ENCODE data around the gene EYS.
A peak's percentile ranks its signal among the peaks of the same experiment; 100 is the strongest.
"Not testable (repeated sequence)": the region's sequence is repeated elsewhere in the genome, so short reads cannot be mapped to it uniquely, and the experiment has no call there.

Gene EYS

GRCh38 chr6:64266351-64266821 lies 1440.6 kb downstream of the EYS start:
- no peak for FAIRE-seq

- no peak for FAIRE-seq
Observed at GRCh38 chr6:64263778-64264177, 1443.2 kb downstream of the EYS start.

- no peak for FAIRE-seq
Observed at GRCh38 chr6:64259372-64259771, 1447.7 kb downstream of the EYS start.

- FAIRE-seq = no peak
Observed at GRCh38 chr6:64258752-64259151, 1448.3 kb downstream of the EYS start.

GRCh38 chr6:64258302-64258701 lies 1448.7 kb downstream of the EYS start:
- FAIRE-seq = no peak

GRCh38 chr6:64257586-64257985 lies 1449.4 kb downstream of the EYS start:
- FAIRE-seq = no peak

GRCh38 chr6:64256483-64256882 lies 1450.5 kb downstream of the EYS start:
- no peak for FAIRE-seq

GRCh38 chr6:64255000-64255399 lies 1452.0 kb downstream of the EYS start:
- no peak for FAIRE-seq

- FAIRE-seq = no peak
Observed at GRCh38 chr6:64254558-64254957, 1452.5 kb downstream of the EYS start.

GRCh38 chr6:64252256-64252655 lies 1454.8 kb downstream of the EYS start:
- no peak for FAIRE-seq

- FAIRE-seq = no peak
Observed at GRCh38 chr6:64250126-64250525, 1456.9 kb downstream of the EYS start.

GRCh38 chr6:64249115-64249514 lies 1457.9 kb downstream of the EYS start:
- FAIRE-seq = no peak

GRCh38 chr6:64243618-64244017 lies 1463.4 kb downstream of the EYS start:
- no peak for FAIRE-seq

- FAIRE-seq = not testable (repeated sequence)
Observed at GRCh38 chr6:64238908-64239307, 1468.1 kb downstream of the EYS start.

GRCh38 chr6:64238071-64238470 lies 1469.0 kb downstream of the EYS start:
- no peak for FAIRE-seq

GRCh38 chr6:64233746-64234145 lies 1473.3 kb downstream of the EYS start:
- FAIRE-seq = no peak

- no peak for FAIRE-seq
Observed at GRCh38 chr6:64231928-64232327, 1475.1 kb downstream of the EYS start.

GRCh38 chr6:64230530-64230929 lies 1476.5 kb downstream of the EYS start:
- FAIRE-seq = no peak

GRCh38 chr6:64227863-64228262 lies 1479.2 kb downstream of the EYS start:
- no peak for FAIRE-seq

GRCh38 chr6:64225503-64225902 lies 1481.5 kb downstream of the EYS start:
- no peak for FAIRE-seq

- no peak for FAIRE-seq
Observed at GRCh38 chr6:64224819-64225218, 1482.2 kb downstream of the EYS start.

- no peak for FAIRE-seq
Observed at GRCh38 chr6:64221776-64222175, 1485.2 kb downstream of the EYS start.

- FAIRE-seq = no peak
Observed at GRCh38 chr6:64220801-64221200, 1486.2 kb downstream of the EYS start.

GRCh38 chr6:64217721-64218620 lies 1489.1 kb downstream of the EYS start:
- FAIRE-seq = no peak

GRCh38 chr6:64214373-64214772 lies 1492.7 kb downstream of the EYS start:
- peak; percentile 49 for FAIRE-seq
